Psoas muscle (tissue), 8 donors: ENCODE results near the gene FRYL. TPM values are rescaled to one million over a fixed set of nuclear protein-coding genes. Genes with fewer than 3 reads are reported as not detected.

Source experiments
- ATAC-seq, 4 donors: fragments of 200-7000 bp; cut with Tn5 transposase; one replicate each; pipeline ENCODE4 v1.9.1; 2020; ENCODE audit warnings: moderate library complexity in 3 of 4, mild to moderate bottlenecking in 2 of 4
- DNase-seq, 2 donors: peaks; one replicate each; pipeline ENCODE4 v3.0.0-alpha.2; 2020
- H3K27ac ChIP-seq: fragments of 200-600 bp; one replicate; pipeline ENCODE4 v1.8.0; 2022
- H3K27me3 ChIP-seq, 3 donors: fragments of 200-600 bp in 1 of 3; one replicate each; pipeline versions ENCODE4 v1.6.1 to v1.8.0; 2013 to 2022; ENCODE audit warnings: low read length in 2 of 3, mild to moderate bottlenecking in 2 of 3, moderate library complexity in 1 of 3; ENCODE audit not compliant: insufficient read depth in 3 of 3
- H3K36me3 ChIP-seq, 2 donors: fragments of 200-600 bp in 1 of 2; one replicate each; pipeline versions ENCODE4 v1.6.1 to v1.8.0; 2013 to 2022; ENCODE audit warnings: low read depth in 1 of 2, mild to moderate bottlenecking in 1 of 2, moderate library complexity in 1 of 2; ENCODE audit not compliant: insufficient read depth in 1 of 2
- H3K4me1 ChIP-seq: fragments of 200-600 bp; one replicate; pipeline ENCODE4 v1.8.0; 2022
- H3K4me3 ChIP-seq: fragments of 200-600 bp; one replicate; pipeline ENCODE4 v1.8.0; 2022; ENCODE audit warnings: mild to moderate bottlenecking
- H3K9me3 ChIP-seq: fragments of 200-600 bp; one replicate; pipeline ENCODE4 v1.8.0; 2022
- CTCF ChIP-seq: fragments of 200-600 bp; IDR thresholded peaks from one replicate; pipeline ENCODE4 v1.8.0; 2022; ENCODE audit warnings: antibody characterized with exemption
- WGBS, 3 donors: extraction: QIAGEN DNeasy Blood & Tissue Kit; methylation state at CpG; one replicate each; pipeline versions ENCODE4 v1.1.6 to v1.1.7; 2013; 5-methylcytosine and 5-hydroxymethylcytosine counted together
- intact Hi-C, 2 donors: fragments of 100-400 bp; cut with DNase I; formaldehyde crosslinking; loops; one replicate each; pipeline versions ENCODE4 v1.11.0 to v1.14.2; 2022
- polyA plus RNA-seq, 3 donors: library from polyadenylated mRNA; stranded (reverse); fragments of 200-250 nt; gene quantifications; one replicate each; pipeline ENCODE4 v1.2.3, GENCODE V29; 2013
- total RNA-seq, 4 donors: library from RNA; stranded (reverse); fragmentation: NEBNext Ultra II Directional in 2 of 4; extraction: Animal tissue kit (Norgen Biotek cat#: 25700) in 2 of 4; gene quantifications; one replicate each; pipeline versions ENCODE4 v1.2.1 to v1.2.4, GENCODE V29; 2021 to 2023
- donor health status: healthy with polysubstance abuse.
- donor health status: DM: no; HTN: no; CAD: no; lungs with moderate emphysema.
- donor health status: Bipolar disorder and iron deficiency.
- donor health status: healthy.
- donor health status: DM: yes; HTN: yes; CAD: no.
- donor health status: DM: no; HTN: no; CAD: no.
- donor health status: DM: no; HTN: no; CAD: no.
- donor health status: DM: yes; HTN: yes; CAD: no.

Gene FRYL
- total and polyA plus RNA-seq, 7 donors: 4.8 to 21.7 (median 15.0) TPM

- ATAC-seq: no peak
- peaks cover 6% of the 10 kb centered on the region for H3K4me1 ChIP-seq
- intact Hi-C loops: loop anchor here (10.0 kb wide), 2 partner anchors 86 to 266 kb away; no protein-coding TSS in a partner anchor
- H3K4me3 ChIP-seq: no peak overlapping the region
- H3K27me3 ChIP-seq: no peaks in the 10 kb centered on the region
- WGBS, 3 donors: 66 to 89% (median 72%) methylated on average over 3 of the region's 3 CpGs
- peaks cover 0 to 73% of the 10 kb centered on the region in 2 donors for H3K36me3 ChIP-seq
- TF ChIP-seq CTCF: no peak
- H3K27ac ChIP-seq: no peak overlapping the region
- DNase-seq: no peak
- no peaks in the 10 kb centered on the region for H3K9me3 ChIP-seq
Observed at GRCh38 chr4:48588230-48589097, 191.6 kb downstream of the FRYL start.

DNA sequence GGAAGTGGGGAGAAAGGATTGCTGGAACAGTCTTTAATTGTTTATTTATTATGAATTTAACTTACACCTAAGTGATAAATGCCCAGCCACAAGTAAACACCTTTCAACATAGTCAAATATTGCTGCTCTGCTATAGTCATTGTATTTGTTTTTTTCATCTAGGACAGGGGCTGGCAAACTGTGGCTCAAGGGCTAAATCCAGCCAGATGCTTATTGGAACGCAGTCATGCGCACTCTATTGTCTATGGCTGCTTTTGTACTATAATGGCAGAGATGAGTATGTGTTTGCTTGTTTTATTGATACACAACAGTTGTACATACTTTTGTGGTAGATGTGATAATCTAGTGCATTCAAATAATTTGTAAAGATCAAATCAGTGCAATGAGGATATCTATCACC lies 194.7 kb downstream of the FRYL start:
- no peak for DNase-seq
- no peak overlapping the region for H3K4me3 ChIP-seq
- H3K36me3 ChIP-seq: peaks cover 0 to 93% of the 10 kb centered on the region in 2 donors
- H3K4me1 ChIP-seq: peaks cover 6% of the 10 kb centered on the region
- TF ChIP-seq CTCF: no peak
- 84 to 94% (median 87%) methylated on average over 2 of the region's 2 CpGs for WGBS, 3 donors
- H3K9me3 ChIP-seq: no peaks in the 10 kb centered on the region
- no peak overlapping the region for H3K27ac ChIP-seq
- no peak for ATAC-seq
- intact Hi-C loops: loop anchor here (10.0 kb wide), 2 partner anchors 89 to 269 kb away; no protein-coding TSS in a partner anchor
- no peaks in the 10 kb centered on the region for H3K27me3 ChIP-seq

DNA sequence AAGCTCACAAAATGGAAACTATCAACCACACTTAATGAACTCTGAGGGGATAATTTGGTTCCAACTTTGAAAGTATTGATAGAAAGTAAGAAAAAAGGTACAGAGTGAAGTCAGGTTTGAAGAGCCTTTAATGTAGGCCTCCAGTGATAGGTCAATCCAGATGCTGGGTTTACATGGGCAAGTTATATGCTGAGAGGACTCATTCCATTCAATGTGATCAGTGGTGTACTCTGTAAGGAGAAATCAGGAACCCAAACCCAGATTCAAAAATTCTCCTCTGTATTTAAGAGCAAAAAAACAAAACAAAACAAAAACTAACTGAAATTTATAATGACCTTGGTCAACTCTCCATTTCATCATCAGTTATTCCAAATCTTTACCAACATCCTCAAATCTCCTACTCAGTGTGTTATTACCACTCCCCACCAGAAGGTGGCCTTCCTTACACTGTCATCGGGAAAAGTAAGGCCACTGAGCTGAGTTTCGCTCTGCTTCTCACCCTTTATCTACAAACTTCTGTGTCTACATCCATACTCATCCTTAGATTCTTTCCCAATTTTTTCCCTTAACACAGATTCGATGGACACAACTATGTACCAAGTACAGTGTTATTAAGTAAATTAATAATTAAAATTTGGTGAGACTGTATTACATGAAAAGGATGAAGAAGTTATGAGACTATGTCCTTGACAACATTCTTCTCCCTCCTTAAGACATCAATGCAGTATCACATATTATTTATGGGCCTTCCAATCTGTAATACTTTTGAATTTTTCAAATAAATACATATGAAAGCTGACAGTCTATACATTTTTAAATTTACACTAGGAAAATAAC lies 201.7 kb downstream of the FRYL start:
- peaks cover 0 to 62% of the 10 kb centered on the region in 2 donors for H3K36me3 ChIP-seq
- no peaks in the 10 kb centered on the region for H3K9me3 ChIP-seq
- WGBS, 3 donors: 5 to 13% (median 9%) methylated on average over 3 of the region's 3 CpGs
- intact Hi-C loops: loop anchor here (1.0 to 5.0 kb wide), 4 partner anchors 103 to 384 kb away; no protein-coding TSS in a partner anchor
- no peak overlapping the region for H3K27ac ChIP-seq
- DNase-seq (no peak), ATAC-seq (peak; percentile 85 to 97 (median 90))
- no peaks in the 10 kb centered on the region for H3K27me3 ChIP-seq
- H3K4me1 ChIP-seq: no peaks in the 10 kb centered on the region
- H3K4me3 ChIP-seq: no peak overlapping the region
- TF ChIP-seq CTCF: peak; percentile 94

DNA sequence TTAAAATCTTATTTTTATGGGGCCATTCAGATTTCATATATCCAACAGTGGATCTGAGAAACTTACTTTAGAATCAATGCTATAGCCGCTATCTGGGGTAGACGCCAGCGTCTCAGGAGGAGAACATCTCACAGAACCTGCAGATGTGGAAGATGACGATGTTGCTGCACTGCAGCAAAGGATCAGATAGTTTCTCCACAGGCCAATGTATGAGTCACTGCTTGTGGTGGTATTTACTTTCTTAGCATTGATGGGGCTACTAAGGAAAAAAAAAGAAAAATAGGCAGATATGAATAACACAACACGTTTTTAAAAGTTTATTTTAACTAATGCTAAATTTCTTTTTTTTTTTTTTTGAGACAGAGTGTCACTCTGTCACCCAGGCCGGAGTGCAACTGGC lies 204.1 kb downstream of the FRYL start:
- intact Hi-C loops: loop anchor here (5.0 kb wide), 2 partner anchors 201 to 386 kb away; no protein-coding TSS in a partner anchor
- DNase-seq (no peak), ATAC-seq (no peak)
- WGBS, 3 donors: 92 to 94% (median 93%) methylated on average over 6 of the region's 6 CpGs
- TF ChIP-seq CTCF: no peak
- Histone ChIP-seq H3K4me1 (no peaks in the 10 kb centered on the region), H3K4me3 (no peak overlapping the region), H3K36me3 (peaks cover 4 to 62% of the 10 kb centered on the region in 2 donors), H3K9me3 (no peaks in the 10 kb centered on the region), H3K27ac (no peak overlapping the region), H3K27me3 (no peaks in the 10 kb centered on the region)
